ENCODE measurements around the gene CMIP.
"Not testable (repeated sequence)": the region's sequence is repeated elsewhere in the genome, so short reads cannot be mapped to it uniquely, and the experiment has no call there.

The CMIP gene

GRCh38 chr16:81444448-81445121 is at the start of gene CMIP:
Gene CMIP, plus strand, starts transcription at chr16:81444808.
- peak; percentile 65 for DNase-seq

- no peak for DNase-seq
Measured at GRCh38 chr16:81394966-81395655, 49.5 kb upstream of the CMIP start.

- DNase-seq: no peak
Measured at GRCh38 chr16:81397058-81397878, 47.3 kb upstream of the CMIP start.

- no peak for DNase-seq
Measured at GRCh38 chr16:81397879-81398520, 46.6 kb upstream of the CMIP start.

- no peak for DNase-seq
Measured at GRCh38 chr16:81399909-81400308, 44.7 kb upstream of the CMIP start.

GRCh38 chr16:81401035-81401950 is 43.3 kb upstream of the CMIP start:
- DNase-seq: no peak

GRCh38 chr16:81403208-81403600 is 41.4 kb upstream of the CMIP start:
- DNase-seq: no peak

- DNase-seq: peak; percentile 66
Measured at GRCh38 chr16:81403601-81404391, 40.8 kb upstream of the CMIP start.

GRCh38 chr16:81405002-81405401 is 39.6 kb upstream of the CMIP start:
- not testable (repeated sequence) for DNase-seq

GRCh38 chr16:81405702-81406113 is 38.9 kb upstream of the CMIP start:
- DNase-seq: no peak

GRCh38 chr16:81408409-81408950 is 36.1 kb upstream of the CMIP start:
- DNase-seq: no peak

- DNase-seq: no peak
Measured at GRCh38 chr16:81409016-81409556, 35.5 kb upstream of the CMIP start.

- DNase-seq: no peak
Measured at GRCh38 chr16:81410643-81411293, 33.8 kb upstream of the CMIP start.

GRCh38 chr16:81413245-81413990 is 31.2 kb upstream of the CMIP start:
- DNase-seq: no peak

GRCh38 chr16:81415751-81416150 is 28.9 kb upstream of the CMIP start:
- DNase-seq: no peak

GRCh38 chr16:81416749-81417148 is 27.9 kb upstream of the CMIP start:
- no peak for DNase-seq

GRCh38 chr16:81417210-81417609 is 27.4 kb upstream of the CMIP start:
- no peak for DNase-seq

- no peak for DNase-seq
Measured at GRCh38 chr16:81419806-81420205, 24.8 kb upstream of the CMIP start.

GRCh38 chr16:81421126-81421525 is 23.5 kb upstream of the CMIP start:
- DNase-seq: no peak
